ENCODE results near the gene LDHB. TPM values are rescaled to one million over a fixed set of nuclear protein-coding genes. Genes with fewer than 3 reads are reported as not detected.

The LDHB gene
- total RNA-seq, 2 donors from 2014 or later, result 249 to 280 TPM

DNA sequence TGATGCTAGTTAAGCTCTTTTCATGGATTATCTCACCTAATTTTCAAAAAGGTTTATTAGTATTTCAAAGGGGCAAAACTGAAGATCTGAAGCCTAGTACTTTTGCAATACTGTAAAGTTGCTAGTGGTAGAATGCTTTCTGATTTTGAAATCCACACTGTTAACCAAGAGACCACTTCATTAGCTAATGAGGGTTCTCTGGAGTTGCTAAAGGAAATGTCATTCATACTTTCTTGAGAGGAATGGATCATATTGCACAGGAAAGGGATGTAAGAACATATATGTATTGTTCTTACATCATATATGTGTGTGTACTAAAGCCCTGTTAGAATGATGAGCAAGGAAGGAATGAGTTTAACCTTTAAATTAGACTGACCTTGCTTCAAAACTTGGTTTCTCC, 39.0 kb upstream of the LDHB start:
- TF ChIP-seq, protein P1, sequence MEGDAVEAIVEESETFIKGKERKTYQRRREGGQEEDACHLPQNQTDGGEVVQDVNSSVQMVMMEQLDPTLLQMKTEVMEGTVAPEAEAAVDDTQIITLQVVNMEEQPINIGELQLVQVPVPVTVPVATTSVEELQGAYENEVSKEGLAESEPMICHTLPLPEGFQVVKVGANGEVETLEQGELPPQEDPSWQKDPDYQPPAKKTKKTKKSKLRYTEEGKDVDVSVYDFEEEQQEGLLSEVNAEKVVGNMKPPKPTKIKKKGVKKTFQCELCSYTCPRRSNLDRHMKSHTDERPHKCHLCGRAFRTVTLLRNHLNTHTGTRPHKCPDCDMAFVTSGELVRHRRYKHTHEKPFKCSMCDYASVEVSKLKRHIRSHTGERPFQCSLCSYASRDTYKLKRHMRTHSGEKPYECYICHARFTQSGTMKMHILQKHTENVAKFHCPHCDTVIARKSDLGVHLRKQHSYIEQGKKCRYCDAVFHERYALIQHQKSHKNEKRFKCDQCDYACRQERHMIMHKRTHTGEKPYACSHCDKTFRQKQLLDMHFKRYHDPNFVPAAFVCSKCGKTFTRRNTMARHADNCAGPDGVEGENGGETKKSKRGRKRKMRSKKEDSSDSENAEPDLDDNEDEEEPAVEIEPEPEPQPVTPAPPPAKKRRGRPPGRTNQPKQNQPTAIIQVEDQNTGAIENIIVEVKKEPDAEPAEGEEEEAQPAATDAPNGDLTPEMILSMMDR (IDR thresholded peaks at IDR 0.05), result no peak
- TF ChIP-seq POLR2A (IDR thresholded peaks at IDR 0.05), result no peak
- TF ChIP-seq POLR2AphosphoS5 (IDR thresholded peaks at IDR 0.05), result no peak
- H3K36me3 ChIP-seq, result no peaks in the 10 kb centered on the region
- intact Hi-C loops (cut with DNase I), result loop anchor here (2.0 kb wide), 1 partner anchor 294 kb away; no protein-coding TSS in a partner anchor
- no peaks in the 10 kb centered on the region for H3K4me1 ChIP-seq (replicated peaks)
- H3K27me3 ChIP-seq (replicated peaks; ENCODE audit: insufficient read depth), result no peaks in the 10 kb centered on the region
- no peak overlapping the region for H3K4me3 ChIP-seq
- H3K9me3 ChIP-seq, result no peaks in the 10 kb centered on the region
- H3K27ac ChIP-seq, result no peak overlapping the region
- no peak for DNase-seq (ENCODE audit: low spot score)

DNA sequence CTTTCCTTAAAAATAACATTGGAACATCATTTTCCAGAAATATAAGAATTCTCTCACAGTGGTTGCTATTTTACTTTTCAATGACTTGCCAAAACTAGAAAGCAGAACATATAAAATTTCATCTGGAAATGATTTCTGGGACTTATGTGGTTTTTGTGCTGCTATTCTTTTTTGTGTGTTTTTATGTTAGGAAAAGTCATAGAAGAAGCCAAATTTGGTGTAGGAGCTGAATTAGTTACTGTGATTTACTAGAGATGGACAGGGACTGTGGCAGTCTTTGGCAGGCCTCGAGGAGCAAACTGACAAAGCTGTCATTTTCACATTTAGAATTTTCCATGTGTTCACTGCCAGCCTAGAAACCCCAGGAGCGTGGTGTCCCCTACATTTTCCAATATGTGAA, 38.3 kb upstream of the LDHB start:
- H3K36me3 ChIP-seq, result no peaks in the 10 kb centered on the region
- H3K4me3 ChIP-seq, result no peak overlapping the region
- H3K4me1 ChIP-seq (replicated peaks), result no peaks in the 10 kb centered on the region
- TF ChIP-seq POLR2A (IDR thresholded peaks at IDR 0.05) (no peak), POLR2AphosphoS5 (IDR thresholded peaks at IDR 0.05) (no peak)
- TF ChIP-seq, protein P1 (IDR thresholded peaks at IDR 0.05), result no peak
- no peak overlapping the region for H3K27ac ChIP-seq
- 75% methylated on average over 2 of the region's 2 CpGs for WGBS
- H3K9me3 ChIP-seq, result no peaks in the 10 kb centered on the region
- no peaks in the 10 kb centered on the region for H3K27me3 ChIP-seq (replicated peaks; ENCODE audit: insufficient read depth)
- intact Hi-C loops (cut with DNase I), result loop anchor here (2.0 kb wide), 1 partner anchor 295 kb away; no protein-coding TSS in a partner anchor
- no peak for DNase-seq (ENCODE audit: low spot score)

DNA sequence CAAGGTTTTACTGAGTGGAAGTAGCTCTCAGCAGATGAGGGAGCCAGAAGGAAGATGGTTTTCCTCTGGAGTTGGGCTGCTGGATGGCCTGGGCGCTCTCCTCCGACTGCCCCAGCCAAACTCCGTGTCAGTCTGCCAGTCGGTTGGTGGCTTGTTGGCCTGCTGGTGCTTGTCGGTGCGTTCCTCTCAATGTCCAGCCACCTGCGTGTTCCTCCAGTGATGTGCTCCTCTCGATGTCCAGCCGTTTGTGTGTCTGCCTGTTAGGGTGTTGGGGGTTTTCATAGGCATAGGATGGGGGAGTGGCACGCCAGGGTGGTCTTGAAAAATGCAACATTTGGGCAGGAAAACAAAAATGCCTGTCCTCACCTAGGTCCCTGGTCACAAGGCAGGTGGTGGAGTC, 37.0 kb upstream of the LDHB start:
- H3K9me3 ChIP-seq, result no peaks in the 10 kb centered on the region
- no peak overlapping the region for H3K27ac ChIP-seq
- intact Hi-C loops (cut with DNase I), result no loop called here
- no peaks in the 10 kb centered on the region for H3K36me3 ChIP-seq
- H3K4me1 ChIP-seq (replicated peaks), result no peaks in the 10 kb centered on the region
- 97% methylated on average over 10 of the region's 10 CpGs for WGBS
- no peaks in the 10 kb centered on the region for H3K27me3 ChIP-seq (replicated peaks; ENCODE audit: insufficient read depth)
- TF ChIP-seq POLR2A (IDR thresholded peaks at IDR 0.05), result no peak
- no peak for TF ChIP-seq POLR2AphosphoS5 (IDR thresholded peaks at IDR 0.05)
- TF ChIP-seq, protein P1 (IDR thresholded peaks at IDR 0.05), result no peak
- no peak overlapping the region for H3K4me3 ChIP-seq
- no peak for DNase-seq (ENCODE audit: low spot score)

DNA sequence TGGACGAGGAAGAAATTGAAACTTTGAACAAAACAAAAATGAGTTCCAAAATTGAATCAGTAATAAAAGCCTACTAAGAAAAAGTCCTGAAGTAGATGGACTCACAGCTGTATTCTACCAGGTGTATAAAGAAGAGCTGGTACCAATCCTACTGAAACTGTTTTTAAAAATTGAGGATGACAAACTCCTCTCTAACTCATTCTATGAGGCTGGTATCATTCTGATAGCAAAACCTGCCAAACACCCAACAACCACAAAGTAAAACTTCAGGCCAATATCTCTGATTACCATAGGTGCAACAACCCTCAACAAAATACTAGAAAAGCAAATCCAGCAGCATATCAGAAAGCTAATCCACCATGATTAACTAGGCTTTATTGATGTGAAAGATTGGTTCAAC, 33.9 kb upstream of the LDHB start:
- Histone ChIP-seq H3K27ac (no peak overlapping the region), H3K4me3 (no peak overlapping the region), H3K36me3 (no peaks in the 10 kb centered on the region), H3K4me1 (replicated peaks) (no peaks in the 10 kb centered on the region), H3K27me3 (replicated peaks; ENCODE audit: insufficient read depth) (no peaks in the 10 kb centered on the region), H3K9me3 (no peaks in the 10 kb centered on the region)
- intact Hi-C loops (cut with DNase I), result no loop called here
- WGBS, result 88% methylated on average over 1 of the region's 1 CpG
- TF ChIP-seq POLR2A (IDR thresholded peaks at IDR 0.05), result no peak
- no peak for TF ChIP-seq POLR2AphosphoS5 (IDR thresholded peaks at IDR 0.05)
- TF ChIP-seq, protein P1 (IDR thresholded peaks at IDR 0.05), result no peak
- DNase-seq (ENCODE audit: low spot score), result no peak

DNA sequence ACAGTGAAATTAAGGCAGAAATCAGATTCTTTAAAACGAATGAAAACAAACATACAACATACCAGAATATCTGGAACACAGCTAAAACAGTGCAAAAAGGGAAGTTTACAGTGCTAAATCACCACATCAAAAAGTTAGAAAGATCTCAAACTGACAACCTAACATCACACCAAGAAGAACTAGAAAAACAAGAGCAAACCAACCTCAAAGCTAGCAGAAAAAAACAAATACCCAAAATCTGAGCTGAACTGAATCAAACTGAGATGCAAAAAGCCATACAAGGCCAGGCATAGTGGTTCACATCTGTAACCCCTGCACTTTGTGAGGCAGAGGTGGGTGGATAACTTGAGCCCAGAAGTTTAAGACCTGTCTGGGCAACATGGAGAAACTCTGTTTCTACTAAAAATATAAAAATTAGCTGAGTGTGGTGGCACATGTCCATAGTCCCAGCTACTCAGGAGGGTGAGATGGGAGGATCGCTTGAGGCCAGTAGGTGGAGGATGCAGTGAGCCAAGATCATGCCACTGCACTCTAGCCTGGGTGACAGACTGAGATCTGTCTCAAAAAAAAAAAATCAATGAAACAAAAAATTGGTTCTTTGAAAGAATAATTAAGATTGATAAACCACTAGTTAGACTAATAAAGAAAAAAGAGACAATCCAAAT, 33.2 kb upstream of the LDHB start:
- Histone ChIP-seq H3K27ac (no peak overlapping the region), H3K27me3 (replicated peaks; ENCODE audit: insufficient read depth) (no peaks in the 10 kb centered on the region), H3K36me3 (no peaks in the 10 kb centered on the region), H3K4me1 (replicated peaks) (no peaks in the 10 kb centered on the region), H3K4me3 (no peak overlapping the region), H3K9me3 (no peaks in the 10 kb centered on the region)
- TF ChIP-seq POLR2AphosphoS5 (IDR thresholded peaks at IDR 0.05) (no peak), POLR2A (IDR thresholded peaks at IDR 0.05) (no peak)
- TF ChIP-seq, protein P1 (IDR thresholded peaks at IDR 0.05), result no peak
- intact Hi-C loops (cut with DNase I), result no loop called here
- 84% methylated on average over 2 of the region's 2 CpGs for WGBS
- DNase-seq (ENCODE audit: low spot score), result no peak
